IPS DF 6.9 (cell line): ENCODE results near the gene RNF114.

ENCODE experiments used
- DNase-seq: peaks from one replicate; pipeline ENCODE4 v3.0.0-alpha.2; 2013; ENCODE audit warnings: low read depth, low spot score
- H3K27ac ChIP-seq: one replicate; pipeline ENCODE4 v1.5.1; 2013; ENCODE audit warnings: low read length, control low read depth
- H3K27me3 ChIP-seq: 2 replicates; pipeline ENCODE4 v1.6.1; 2013; ENCODE audit warnings: mild to moderate bottlenecking, low read length; ENCODE audit not compliant: control insufficient read depth, insufficient read depth
- H3K36me3 ChIP-seq: 2 replicates; pipeline ENCODE4 v1.6.1; 2013; ENCODE audit warnings: low read length; ENCODE audit not compliant: control insufficient read depth, insufficient read depth
- H3K4me1 ChIP-seq: 2 replicates; pipeline ENCODE4 v1.6.1; 2013; ENCODE audit warnings: low read length; ENCODE audit not compliant: control insufficient read depth, insufficient read depth
- H3K4me3 ChIP-seq: 2 replicates; pipeline ENCODE4 v1.5.1; 2013; ENCODE audit warnings: mild to moderate bottlenecking, low read length
- H3K9me3 ChIP-seq: 2 replicates; pipeline ENCODE4 v1.6.1; 2013; ENCODE audit warnings: low read length, inconsistent platforms; ENCODE audit not compliant: control insufficient read depth, insufficient read depth
- WGBS: extraction: QIAGEN DNeasy Blood & Tissue Kit; methylation state at CpG from one replicate; pipeline ENCODE4 v1.1.7; 2013; ENCODE audit warnings: mixed read lengths, missing lambda C conversion rate; ENCODE audit not compliant: insufficient read length, insufficient coverage; 5-methylcytosine and 5-hydroxymethylcytosine counted together

Gene RNF114

GRCh38 chr20:50003253-50003656 lies 67.1 kb downstream of the RNF114 start:
- Histone ChIP-seq H3K4me1 (no peaks in the 10 kb centered on the region), H3K36me3 (no peaks in the 10 kb centered on the region), H3K27me3 (no peaks in the 10 kb centered on the region), H3K27ac (no peak overlapping the region), H3K9me3 (no peaks in the 10 kb centered on the region), H3K4me3 (no peak overlapping the region)
- DNase-seq: no peak
- no CpG with 5 or more reads among the region's 4 CpGs for WGBS
